ENCODE data around the gene PRKG1.
"Not testable (repeated sequence)": the region's sequence is repeated elsewhere in the genome, so short reads cannot be mapped to it uniquely, and the experiment has no call there.

PRKG1 gene

GRCh38 chr10:51170518-51171245 is 96.4 kb downstream of the PRKG1 start:
- DNase-seq (ENCODE audit: low read depth in 1 of 2, low spot score in 1 of 2), result no peak

DNA sequence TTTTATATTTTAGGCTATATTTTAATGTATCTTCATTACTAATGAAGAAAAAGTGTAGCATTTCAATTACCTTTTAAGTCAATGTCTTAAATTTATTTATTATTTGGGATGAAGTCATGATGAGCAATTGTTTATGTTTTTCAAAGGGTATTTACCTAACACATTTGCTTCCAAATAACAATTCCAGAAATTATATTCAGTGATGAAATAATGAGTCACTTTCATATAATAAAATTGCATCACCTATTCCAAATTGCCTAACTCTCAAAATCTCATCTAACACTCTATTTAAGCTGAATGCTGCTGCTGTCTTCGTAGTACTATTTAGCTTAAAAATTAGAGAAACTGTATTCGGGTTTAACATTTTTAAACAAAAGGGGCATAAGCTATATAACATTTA is 97.7 kb downstream of the PRKG1 start:
- DNase-seq (ENCODE audit: low read depth in 1 of 2, low spot score in 1 of 2), result no peak

DNA sequence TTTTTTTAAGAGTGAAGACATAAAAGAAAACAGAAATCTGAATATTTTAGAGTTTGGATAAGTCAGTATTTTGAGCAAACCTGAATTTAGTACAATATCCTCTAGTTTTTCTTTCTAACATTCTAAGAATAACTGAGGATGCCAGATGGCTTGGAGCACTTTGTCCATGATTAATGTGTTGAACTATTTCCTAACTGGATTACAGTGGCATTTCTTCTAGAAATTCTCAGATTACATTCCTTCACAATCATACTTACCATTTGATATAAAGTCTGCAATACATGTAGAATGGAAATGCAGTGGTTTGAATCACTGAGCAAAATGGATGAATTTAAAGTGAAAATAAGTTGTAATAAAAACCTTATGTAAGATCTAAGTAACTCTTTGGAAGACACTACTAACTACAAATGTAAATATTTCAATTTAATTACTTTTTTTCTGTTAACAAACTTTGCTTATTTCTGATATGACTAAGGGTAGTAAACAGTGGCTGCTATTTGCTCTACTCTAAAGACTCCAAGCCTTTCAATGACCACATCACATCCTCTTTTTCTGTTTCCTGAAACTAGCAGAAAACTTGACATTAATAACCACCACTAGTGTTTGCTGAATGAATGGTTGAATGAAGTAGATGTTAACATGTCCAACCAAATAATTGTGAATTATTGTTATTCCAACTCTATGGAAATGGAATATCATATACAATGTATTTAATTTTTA is 102.8 kb downstream of the PRKG1 start:
- no peak for DNase-seq (ENCODE audit: low read depth in 1 of 2, low spot score in 1 of 2)

- no peak for DNase-seq (ENCODE audit: low read depth in 1 of 2, low spot score in 1 of 2)
These were observed 104.3 kb downstream of the PRKG1 start for GRCh38 chr10:51178634-51179033.

- DNase-seq (ENCODE audit: low read depth in 1 of 2, low spot score in 1 of 2), result no peak
These were observed 105.9 kb downstream of the PRKG1 start for GRCh38 chr10:51180141-51180540.

- DNase-seq (ENCODE audit: low read depth in 1 of 2, low spot score in 1 of 2), result no peak
These were observed 109.5 kb downstream of the PRKG1 start for GRCh38 chr10:51183783-51184182.

DNA sequence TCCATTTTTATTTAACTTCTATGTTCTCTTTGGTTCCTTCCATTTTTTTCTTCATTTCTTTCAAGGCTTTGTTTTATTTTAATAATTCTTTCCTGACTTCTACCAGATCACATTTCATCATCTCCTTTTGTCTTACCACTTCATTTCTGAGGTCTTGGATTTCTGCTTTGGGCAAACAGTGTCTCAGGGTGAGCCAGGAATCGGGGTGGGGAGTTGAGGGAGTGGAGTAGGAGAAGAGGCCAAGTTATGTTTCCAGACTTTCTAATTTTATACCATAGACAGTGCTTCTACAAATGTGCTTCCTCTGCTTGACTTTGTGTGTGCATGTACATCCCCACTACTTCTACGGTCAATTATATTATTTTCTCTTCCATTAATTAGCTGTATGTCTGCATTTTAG is 112.1 kb downstream of the PRKG1 start:
- DNase-seq (ENCODE audit: low read depth in 1 of 2, low spot score in 1 of 2), result no peak

DNA sequence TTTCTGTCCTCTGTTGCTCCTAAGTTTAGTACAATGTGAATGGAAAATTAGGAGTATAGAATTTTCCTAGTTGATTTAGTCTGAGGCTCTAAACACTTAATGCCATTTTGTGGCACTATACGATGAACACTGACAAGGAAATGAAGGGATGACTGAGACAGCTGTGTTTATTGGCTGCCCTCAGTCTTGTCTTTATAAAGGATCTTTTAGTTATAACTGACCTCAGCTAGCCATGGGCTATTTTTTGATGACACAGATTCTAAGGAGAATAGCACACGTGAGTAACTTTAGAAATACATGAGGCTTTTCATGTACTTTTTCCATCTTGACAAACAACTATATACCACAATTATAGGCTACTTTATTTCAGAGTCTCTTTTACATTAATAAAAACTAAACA is 113.7 kb downstream of the PRKG1 start:
- DNase-seq (ENCODE audit: low read depth in 1 of 2, low spot score in 1 of 2), result no peak

- DNase-seq (ENCODE audit: low read depth in 1 of 2, low spot score in 1 of 2), result no peak
These were observed 114.6 kb downstream of the PRKG1 start for GRCh38 chr10:51188866-51189265.

DNA sequence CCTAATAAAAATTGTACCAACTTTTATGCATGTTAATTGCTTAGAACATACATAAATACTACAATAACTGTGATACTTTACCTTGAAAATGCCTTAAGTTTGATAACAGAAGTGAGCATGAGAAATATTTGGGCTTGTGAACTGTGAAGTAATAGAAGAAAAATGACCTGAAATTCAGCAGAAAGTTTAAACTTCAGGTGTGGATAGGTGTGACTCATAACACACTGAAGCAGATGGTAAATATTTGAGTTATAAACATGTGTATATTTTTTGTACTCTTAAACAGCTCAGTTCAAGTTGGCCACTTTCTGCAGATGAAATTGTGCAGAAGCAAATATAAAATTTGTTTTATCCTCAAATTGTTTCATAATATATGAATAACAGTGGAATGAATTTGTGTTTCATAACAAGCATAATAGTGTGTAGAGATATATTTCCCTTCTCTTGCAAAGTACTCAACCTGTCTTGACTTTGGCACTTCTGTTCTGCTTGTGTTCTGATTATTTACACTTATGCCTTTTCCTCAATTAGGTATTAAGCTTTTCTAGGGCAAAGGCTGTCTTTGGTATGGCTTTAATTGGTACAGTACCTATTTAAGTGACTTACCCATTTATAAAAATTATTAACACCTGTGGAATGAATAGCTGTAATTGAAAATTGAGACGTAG is 122.4 kb downstream of the PRKG1 start:
- no peak for DNase-seq (ENCODE audit: low read depth in 1 of 2, low spot score in 1 of 2)

- DNase-seq (ENCODE audit: low read depth in 1 of 2, low spot score in 1 of 2), result no peak
These were observed 123.9 kb downstream of the PRKG1 start for GRCh38 chr10:51198170-51198569.

DNA sequence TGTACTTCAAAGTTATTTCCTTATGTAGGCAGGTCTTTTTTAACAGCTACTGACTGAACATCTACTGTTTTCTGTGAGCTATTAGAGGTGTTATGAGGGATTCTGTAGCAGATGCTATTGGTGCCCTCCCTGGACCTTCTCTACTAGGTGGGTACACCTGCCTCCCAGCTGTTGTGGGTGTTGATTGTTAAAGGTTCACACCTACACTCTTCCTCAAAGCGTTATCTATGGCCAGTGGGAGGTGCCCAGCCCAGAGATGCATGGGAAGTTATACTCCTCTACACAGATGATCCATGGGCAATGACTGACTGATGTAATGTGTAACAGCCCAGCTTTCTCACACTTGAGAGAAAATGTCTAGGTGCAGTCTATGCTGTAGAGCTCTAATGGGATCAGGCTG is 127.7 kb downstream of the PRKG1 start:
- DNase-seq (ENCODE audit: low read depth in 1 of 2, low spot score in 1 of 2), result no peak

- DNase-seq (ENCODE audit: low read depth in 1 of 2, low spot score in 1 of 2), result no peak
These were observed 129.1 kb downstream of the PRKG1 start for GRCh38 chr10:51203359-51203758.

GRCh38 chr10:51204066-51204465 is 129.8 kb downstream of the PRKG1 start:
- no peak for DNase-seq (ENCODE audit: low read depth in 1 of 2, low spot score in 1 of 2)

DNA sequence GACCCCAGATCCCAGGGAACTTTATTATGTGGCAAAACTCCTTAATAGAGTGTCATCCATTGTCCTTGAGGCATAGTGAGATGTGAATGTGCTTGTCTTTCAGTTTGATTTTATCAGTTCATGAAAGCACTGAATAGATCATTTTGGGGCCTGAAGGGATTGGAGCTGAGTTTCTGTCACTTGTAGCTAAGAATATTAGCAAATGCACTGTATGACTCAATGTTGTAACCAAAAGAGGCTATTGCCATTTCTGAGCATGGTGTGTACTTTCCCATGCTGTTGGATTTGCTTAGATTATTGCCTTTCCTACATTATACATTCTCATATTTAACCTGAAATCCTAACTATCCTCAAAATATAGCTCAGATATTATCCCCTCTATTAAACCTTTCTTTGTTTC is 130.4 kb downstream of the PRKG1 start:
- DNase-seq (ENCODE audit: low read depth in 1 of 2, low spot score in 1 of 2), result no peak

- no peak for DNase-seq (ENCODE audit: low read depth in 1 of 2, low spot score in 1 of 2)
These were observed 132.2 kb downstream of the PRKG1 start for GRCh38 chr10:51206500-51206899.

- DNase-seq (ENCODE audit: low read depth in 1 of 2, low spot score in 1 of 2), result not testable (repeated sequence)
These were observed 138.7 kb downstream of the PRKG1 start for GRCh38 chr10:51212937-51213336.

DNA sequence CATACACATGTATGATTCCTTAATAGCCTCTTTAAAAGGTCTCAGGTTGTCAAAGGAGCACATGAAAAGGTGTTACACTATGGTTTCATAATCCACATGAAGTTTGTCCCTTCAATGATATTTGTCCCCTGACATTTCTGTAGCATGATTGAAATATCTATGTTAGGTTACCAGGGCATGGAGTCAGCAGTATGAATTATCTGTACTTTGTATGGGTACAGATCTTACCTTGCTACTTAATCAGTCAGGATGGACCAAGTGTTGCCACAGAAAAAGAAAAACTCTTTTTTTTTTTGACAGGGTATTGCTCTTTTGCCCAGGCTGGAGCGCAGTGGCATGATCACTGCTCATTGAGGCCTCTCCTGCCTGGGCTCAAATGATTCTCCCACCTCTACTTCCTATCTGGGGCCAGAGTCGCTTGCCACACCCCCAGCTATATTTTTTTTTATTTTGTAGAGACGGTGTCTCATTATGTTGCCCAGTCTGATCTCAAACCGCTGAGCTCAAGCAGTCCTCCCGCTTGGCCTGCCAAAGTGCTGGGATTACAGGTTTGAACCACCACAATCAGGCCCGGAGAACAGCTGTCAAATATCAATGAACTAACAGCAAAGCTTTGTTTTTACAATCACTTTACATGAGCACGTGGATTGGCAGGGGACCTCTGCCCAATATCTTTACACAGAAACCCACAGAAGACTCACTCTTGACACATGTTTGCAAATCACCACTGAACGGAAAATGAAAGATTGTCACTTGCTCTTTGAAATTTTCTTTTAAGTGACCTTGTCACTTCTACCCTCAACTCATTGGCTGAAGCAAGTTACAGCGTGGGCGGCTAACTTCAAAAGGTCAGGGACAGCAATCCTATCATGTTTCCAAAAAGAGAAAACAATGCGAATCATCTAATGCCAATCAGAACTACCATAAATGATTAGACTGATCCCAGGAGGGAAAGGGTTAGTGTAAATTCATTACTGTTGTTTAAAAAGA is 140.2 kb downstream of the PRKG1 start:
- no peak for DNase-seq (ENCODE audit: low read depth in 1 of 2, low spot score in 1 of 2)

DNA sequence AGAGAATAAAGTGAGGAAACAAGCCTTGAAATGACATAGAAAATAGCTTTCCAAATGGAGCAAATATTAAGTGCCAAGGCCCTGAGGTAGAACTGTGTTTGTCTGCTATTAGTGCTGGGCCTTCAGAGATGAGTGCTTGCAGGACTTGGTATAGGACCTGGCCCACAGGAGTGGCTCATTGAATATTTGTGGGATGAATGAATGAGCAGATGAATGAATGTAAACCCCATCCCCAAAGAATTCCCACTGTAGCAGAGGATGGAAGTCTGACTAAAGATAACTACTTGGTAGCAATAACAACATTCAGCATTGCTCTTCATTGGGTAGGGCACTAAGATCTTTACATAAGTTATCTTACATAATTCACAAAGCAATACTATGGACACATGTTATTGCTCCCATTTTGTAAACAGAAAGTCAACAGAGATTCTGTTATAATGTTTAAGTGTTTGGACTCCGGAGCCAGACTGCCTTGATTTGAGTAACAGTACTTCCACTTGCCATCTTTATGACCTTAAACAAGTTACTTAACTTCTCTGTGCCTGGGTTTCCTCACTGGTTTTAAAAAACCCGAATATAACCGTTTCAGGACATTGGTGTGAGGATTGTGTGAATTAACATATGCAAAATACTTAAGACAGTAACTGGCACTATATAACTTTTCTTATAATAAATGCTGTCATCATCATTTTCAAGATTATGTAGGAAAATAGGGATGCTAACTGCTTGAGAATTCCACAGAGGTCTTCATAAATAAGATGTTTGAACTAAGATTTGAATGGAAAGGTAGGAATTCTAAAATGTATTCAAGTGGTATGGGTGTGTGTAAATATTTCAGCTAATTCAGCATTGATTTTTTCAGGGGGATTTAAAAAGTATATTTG is 141.9 kb downstream of the PRKG1 start:
- DNase-seq (ENCODE audit: low read depth in 1 of 2, low spot score in 1 of 2), result no peak

DNA sequence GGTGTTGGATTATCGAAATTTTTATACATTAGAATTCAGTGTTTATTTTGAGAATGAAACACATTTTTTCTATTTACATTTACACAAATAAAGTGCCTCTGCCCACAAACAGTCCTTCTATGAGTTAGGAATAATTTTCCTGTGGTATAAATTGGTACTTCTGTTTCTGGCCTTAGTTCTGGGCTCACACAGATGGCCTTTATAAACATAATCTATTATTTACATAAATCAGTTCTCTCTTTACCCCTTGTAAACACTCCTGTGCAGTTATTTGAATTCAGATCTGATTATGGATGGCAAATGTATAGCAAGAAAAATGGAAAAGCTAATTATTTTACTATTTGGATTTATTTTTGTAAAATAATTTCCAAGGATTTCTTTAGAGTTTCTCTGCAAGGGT is 143.2 kb downstream of the PRKG1 start:
- no peak for DNase-seq (ENCODE audit: low read depth in 1 of 2, low spot score in 1 of 2)

Measured in activated T-helper 1 cell treated with anti-CD3 and anti-CD28 coated beads, Interleukin-2, amount 50 U/mL, for 16 hours (primary cell).